GM10847 (cell line): ENCODE data around the gene ADCYAP1R1.

ENCODE experiments used
- POLR2A ChIP-seq: IDR thresholded peaks from 2 replicates; pipeline ENCODE4 v1.6.1; 2011; ENCODE audit not compliant: insufficient read length; ENCODE audit errors: extremely low read depth

ADCYAP1R1 gene

GRCh38 chr7:31073326-31074119, 21.4 kb downstream of the ADCYAP1R1 start:
- no peak for TF ChIP-seq POLR2A

GRCh38 chr7:31074120-31074383, 21.9 kb downstream of the ADCYAP1R1 start:
- TF ChIP-seq POLR2A, result no peak

GRCh38 chr7:31074403-31075085, 22.4 kb downstream of the ADCYAP1R1 start:
- TF ChIP-seq POLR2A, result no peak

GRCh38 chr7:31075086-31075405, 22.9 kb downstream of the ADCYAP1R1 start:
- TF ChIP-seq POLR2A, result no peak

- TF ChIP-seq POLR2A, result no peak
These were observed 23.9 kb downstream of the ADCYAP1R1 start for GRCh38 chr7:31076051-31076450.

- TF ChIP-seq POLR2A, result no peak
These were observed 24.7 kb downstream of the ADCYAP1R1 start for GRCh38 chr7:31076641-31077310.

- no peak for TF ChIP-seq POLR2A
These were observed 25.6 kb downstream of the ADCYAP1R1 start for GRCh38 chr7:31077484-31078362.

- no peak for TF ChIP-seq POLR2A
These were observed 26.4 kb downstream of the ADCYAP1R1 start for GRCh38 chr7:31078363-31078990.

- no peak for TF ChIP-seq POLR2A
These were observed 27.2 kb downstream of the ADCYAP1R1 start for GRCh38 chr7:31079126-31079823.

GRCh38 chr7:31079824-31080511, 27.9 kb downstream of the ADCYAP1R1 start:
- TF ChIP-seq POLR2A, result no peak

GRCh38 chr7:31080763-31081162, 28.7 kb downstream of the ADCYAP1R1 start:
- no peak for TF ChIP-seq POLR2A

GRCh38 chr7:31082017-31082416, 29.9 kb downstream of the ADCYAP1R1 start:
- no peak for TF ChIP-seq POLR2A

- no peak for TF ChIP-seq POLR2A
These were observed 30.3 kb downstream of the ADCYAP1R1 start for GRCh38 chr7:31082447-31082846.
